Retinal pigment epithelial cell (primary cell): ENCODE data around the gene SYNDIG1.

Experiments used
- DNase-seq: peaks from one replicate; pipeline ENCODE4 v3.0.0-alpha.2; 2010; ENCODE audit warnings: low read depth
- H3K4me3 ChIP-seq: 2 replicates; pipeline ENCODE4 v1.5.1; 2011; ENCODE audit warnings: mild to moderate bottlenecking, low read length, control low read depth, moderate library complexity
- TF ChIP-seq, protein P1 (sequence below): conservative IDR thresholded peaks from 2 replicates; pipeline ENCODE4 v1.5.1; 2011; ENCODE audit warnings: low read depth, low read length, control low read depth, inconsistent platforms

Gene SYNDIG1

DNA sequence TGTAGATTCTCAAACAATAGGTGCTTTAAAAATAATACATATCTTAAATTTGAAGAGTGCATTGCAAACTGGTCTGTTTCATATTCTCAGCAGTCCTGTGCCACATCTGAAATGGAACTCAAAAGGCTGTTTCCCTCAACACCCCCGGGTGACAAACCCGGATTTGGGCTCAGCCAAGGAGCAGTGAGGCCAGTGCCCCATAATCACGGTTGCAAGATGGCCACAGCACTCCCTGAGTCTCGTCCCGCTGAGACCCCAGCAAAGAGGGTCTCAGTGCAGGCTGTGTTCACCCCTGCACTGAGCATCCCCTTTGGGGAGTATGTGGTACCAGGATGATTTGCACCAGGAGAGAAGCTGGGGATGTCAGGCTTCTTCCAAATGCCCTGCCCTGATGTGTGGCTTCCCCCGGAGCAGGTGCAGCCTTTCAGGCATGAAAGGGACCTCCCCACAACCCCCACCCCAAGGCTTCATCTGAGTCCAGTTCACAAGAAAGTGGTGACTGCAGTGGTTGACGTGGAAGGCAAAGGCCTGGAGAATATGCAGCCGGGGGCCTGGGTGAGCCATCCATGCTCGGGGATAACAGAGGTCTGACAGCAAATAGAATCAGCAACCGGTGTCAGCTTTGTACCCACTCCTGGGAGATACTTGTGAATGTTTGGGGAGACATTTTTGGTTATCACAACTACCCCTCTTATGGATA lies 202.9 kb downstream of the SYNDIG1 start:
- H3K4me3 ChIP-seq: no peak overlapping the region
- TF ChIP-seq, protein P1, sequence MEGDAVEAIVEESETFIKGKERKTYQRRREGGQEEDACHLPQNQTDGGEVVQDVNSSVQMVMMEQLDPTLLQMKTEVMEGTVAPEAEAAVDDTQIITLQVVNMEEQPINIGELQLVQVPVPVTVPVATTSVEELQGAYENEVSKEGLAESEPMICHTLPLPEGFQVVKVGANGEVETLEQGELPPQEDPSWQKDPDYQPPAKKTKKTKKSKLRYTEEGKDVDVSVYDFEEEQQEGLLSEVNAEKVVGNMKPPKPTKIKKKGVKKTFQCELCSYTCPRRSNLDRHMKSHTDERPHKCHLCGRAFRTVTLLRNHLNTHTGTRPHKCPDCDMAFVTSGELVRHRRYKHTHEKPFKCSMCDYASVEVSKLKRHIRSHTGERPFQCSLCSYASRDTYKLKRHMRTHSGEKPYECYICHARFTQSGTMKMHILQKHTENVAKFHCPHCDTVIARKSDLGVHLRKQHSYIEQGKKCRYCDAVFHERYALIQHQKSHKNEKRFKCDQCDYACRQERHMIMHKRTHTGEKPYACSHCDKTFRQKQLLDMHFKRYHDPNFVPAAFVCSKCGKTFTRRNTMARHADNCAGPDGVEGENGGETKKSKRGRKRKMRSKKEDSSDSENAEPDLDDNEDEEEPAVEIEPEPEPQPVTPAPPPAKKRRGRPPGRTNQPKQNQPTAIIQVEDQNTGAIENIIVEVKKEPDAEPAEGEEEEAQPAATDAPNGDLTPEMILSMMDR: no peak
- DNase-seq: no peak

DNA sequence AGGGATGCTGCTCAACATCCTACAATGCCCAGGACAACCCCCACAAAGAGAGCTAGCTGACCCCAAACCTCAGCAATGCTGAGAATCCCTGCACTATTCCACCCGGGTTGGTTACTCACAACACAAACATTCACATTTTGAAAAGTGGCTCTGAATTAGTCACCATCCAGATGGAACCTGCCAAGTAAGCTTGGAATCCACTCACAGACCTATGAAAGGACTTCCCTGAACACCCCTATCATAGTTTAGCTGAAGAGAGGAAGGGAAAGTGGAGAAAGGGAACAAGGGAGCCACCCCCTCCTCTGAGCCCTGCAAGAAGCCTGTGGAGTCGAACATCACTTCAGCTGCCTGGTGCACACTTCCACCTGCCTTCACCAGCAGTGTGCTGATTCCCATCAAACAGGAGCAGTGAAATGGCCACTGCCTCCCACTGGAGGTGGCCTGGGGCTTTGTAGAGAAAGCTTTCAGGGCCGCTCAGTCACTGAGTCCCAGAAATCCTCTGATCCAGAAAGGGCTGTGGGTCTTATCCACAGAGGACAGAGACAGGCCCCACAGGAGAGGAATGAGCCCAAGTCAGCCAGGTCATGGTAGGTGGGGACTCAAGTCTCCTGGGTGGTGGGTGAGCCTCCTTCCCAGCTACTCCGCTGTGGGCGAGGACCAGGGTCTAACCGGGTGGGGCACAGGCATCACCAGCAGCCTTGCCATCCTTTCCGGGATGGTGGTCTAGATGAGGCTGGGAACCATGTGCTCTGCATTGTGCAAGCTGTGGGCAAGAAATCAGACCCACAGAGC lies 203.7 kb downstream of the SYNDIG1 start:
- peak; percentile 81 for DNase-seq
- no peak overlapping the region for H3K4me3 ChIP-seq
- TF ChIP-seq, protein P1: no peak

DNA sequence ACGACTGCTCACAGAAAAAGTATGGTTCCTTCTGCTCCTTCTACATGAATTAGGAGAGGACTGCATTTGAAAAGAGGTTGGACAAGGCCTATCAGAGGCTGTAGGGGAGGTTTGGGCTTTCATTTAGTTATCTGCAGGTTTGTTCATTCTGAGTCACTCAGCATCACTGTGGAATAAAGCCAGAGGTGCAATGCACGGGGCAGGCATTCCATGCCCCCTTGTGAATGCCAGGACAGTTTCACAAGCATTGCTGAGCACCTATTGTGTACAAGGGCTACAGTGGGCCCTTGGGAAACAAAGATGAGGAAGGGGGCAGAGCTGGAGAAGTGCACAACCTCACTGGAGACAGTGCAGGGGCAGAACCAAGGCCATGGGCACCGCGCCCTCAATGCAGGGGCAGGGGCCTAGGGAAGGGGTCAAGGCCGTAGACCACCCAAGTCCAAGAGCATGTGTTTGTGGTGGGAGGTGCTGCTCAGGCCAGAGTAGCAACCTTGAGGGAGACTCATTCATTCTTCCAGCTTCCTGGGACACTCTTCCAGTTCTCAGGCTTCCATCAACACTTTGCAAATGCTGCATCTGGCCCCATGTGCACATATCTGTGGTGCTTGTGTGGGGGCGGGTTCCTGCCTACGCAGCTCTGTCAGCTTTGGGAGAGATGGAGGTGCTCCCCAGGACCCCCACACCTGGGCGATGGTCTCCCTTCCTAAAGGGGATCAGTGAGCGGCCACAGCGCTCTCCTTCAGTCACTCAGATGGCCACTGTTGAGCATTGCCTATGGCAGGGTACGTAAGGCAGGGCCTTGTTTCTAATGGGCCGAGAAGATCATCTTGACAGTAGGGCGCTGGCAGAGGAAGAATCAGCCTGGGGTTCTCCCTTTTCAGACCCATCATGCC lies 204.5 kb downstream of the SYNDIG1 start:
- no peak overlapping the region for H3K4me3 ChIP-seq
- DNase-seq: no peak
- TF ChIP-seq, protein P1: no peak

DNA sequence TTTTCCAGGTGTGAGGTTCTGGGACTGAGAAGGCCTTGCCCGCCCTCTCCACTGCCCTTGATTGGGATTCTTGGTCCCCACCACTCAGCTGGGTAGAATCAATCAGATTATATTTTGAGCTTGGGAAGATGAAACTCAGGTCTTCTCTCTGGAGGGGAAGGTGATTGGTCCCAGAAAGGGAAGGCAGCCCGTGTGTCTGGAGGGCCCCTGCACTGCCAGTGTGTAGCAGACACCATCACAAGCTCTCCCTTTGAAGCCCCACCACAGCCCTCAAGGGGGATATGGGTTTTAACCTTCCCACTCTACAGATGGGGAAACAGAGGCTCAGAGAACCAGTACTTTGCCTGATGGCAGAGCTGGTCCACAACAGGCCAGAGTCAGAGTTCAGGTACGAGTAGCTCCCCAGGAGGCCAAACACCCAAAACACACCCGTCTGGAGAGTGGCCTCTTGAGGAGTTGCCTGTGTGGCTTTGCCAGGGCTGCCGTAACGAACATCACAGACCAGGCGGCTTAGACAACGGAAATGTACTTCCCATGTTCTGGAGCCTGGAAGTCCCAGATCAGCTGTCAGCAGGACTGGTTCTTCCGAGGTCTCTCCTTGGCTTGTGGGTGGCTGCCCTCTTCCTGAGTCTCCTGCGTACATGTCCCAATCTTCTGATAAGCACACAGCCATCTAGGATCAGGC lies 205.6 kb downstream of the SYNDIG1 start:
- TF ChIP-seq, protein P1: no peak
- no peak overlapping the region for H3K4me3 ChIP-seq
- no peak for DNase-seq

DNA sequence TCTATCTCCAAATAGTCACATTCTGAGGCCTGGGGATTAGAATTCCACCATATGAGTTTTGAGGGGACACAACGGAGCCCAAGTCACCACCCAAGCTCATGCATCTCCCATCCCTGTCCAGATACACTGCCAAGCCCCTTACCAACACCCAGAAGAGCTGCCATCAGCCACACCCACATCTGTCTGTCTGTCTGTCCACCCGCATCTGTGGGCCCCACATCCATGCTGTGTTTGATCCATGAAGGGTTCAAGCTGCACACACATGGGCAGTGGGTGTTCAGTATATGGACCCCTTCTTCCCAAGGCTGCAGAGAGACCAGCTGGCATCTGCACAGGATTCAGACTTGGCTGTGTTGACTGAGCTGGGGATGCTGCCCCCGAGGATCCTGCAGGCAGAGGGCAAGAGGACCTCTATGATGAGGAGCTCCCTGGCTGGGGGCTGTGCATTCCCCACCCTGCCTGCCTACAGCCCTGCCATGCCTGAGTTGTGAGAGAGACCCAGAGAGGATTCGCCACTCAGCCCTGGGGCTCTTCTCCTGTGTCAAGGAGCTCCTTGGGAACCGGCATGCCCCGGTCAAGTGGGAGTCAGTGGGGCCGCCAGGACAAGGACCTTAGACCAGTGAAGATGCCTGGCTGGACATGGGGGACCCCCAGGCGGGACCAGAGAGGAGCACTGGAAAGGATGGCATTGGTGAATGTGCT lies 206.4 kb downstream of the SYNDIG1 start:
- TF ChIP-seq, protein P1: no peak
- DNase-seq: no peak
- no peak overlapping the region for H3K4me3 ChIP-seq

DNA sequence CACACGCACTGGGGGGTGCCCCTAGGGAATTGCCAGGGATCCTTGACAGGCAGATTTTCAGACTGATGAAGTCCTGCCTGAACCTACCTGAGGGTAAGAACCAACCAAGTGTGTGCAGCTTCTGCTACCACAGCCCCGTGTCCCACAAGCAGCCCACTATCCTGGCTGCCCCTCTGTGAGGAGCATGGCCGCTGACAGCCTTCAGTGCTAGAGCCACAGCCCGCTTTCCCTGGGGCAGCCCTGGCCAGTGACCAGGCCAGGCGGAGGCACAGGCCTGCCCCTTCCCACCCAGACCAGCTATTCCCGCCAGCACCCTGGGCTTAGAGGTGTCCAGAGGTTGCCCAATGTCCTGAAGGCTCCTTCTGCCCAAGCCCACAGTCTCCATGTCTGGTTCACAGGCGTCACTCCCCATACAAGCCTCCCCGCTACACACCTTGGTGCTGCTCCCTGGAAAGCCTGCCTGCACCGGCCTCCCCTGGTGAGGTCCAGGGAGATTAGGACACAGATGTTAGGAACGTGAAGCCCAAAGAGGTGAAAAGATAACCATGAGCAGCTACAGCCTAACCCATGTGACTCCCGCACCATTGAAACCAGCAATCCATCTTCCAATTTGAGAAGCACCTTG lies 207.0 kb downstream of the SYNDIG1 start:
- H3K4me3 ChIP-seq: no peak overlapping the region
- DNase-seq: no peak
- TF ChIP-seq, protein P1: no peak
